SH-SY5Y (cell line): Measurements from ENCODE around the gene VWA3B.

Source experiments
- GATA2 ChIP-seq: IDR thresholded peaks from 2 replicates; pipeline ENCODE4 v1.6.1; 2011; ENCODE audit warnings: mild to moderate bottlenecking, low read depth, low read length
- GATA3 ChIP-seq: IDR thresholded peaks from 2 replicates; pipeline ENCODE4 v1.6.1; 2011; ENCODE audit warnings: low read depth, mild to moderate bottlenecking, low read length, moderate library complexity

DNA sequence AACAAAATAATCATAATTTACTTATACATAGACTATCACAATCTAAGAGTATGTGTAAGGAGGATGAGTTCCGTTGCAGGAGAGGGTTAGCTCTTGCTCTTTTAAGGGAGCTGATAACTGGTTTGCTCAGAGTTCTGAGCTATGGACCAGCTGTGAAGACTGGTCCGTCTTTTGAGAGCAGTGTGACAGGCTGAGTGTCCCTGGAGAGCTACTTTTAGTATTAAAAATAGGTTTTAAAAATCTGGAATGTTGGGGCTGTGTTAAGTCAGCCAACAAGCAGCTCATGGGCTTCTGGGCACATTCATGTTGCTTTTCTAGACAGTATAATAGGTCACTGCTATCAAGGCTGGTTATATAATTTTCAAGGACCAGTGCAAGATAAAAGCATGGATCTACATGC lies 49.8 kb upstream of the VWA3B start:
- TF ChIP-seq GATA2, result no peak
- no peak for TF ChIP-seq GATA3
